SHP77 treated with DMSO at 0.1 percent for 48 hours (cell line): Measurements from ENCODE around the gene NUP214.
"Not testable (repeated sequence)": the region's sequence is repeated elsewhere in the genome, so short reads cannot be mapped to it uniquely, and the experiment has no call there.

Experiments
- DNase-seq: peaks from one replicate; lab custom pipeline; 2025; lab: John Stamatoyannopoulos, UW

Gene NUP214

GRCh38 chr9:131096269-131097125 lies 28.9 kb upstream of the NUP214 start, which contains the start of gene AIF1L:
TSS of gene AIF1L (plus strand) at chr9:131096531. CDS start at chr9:131096630, 99 bp downstream.
- DNase-seq = no peak

DNA sequence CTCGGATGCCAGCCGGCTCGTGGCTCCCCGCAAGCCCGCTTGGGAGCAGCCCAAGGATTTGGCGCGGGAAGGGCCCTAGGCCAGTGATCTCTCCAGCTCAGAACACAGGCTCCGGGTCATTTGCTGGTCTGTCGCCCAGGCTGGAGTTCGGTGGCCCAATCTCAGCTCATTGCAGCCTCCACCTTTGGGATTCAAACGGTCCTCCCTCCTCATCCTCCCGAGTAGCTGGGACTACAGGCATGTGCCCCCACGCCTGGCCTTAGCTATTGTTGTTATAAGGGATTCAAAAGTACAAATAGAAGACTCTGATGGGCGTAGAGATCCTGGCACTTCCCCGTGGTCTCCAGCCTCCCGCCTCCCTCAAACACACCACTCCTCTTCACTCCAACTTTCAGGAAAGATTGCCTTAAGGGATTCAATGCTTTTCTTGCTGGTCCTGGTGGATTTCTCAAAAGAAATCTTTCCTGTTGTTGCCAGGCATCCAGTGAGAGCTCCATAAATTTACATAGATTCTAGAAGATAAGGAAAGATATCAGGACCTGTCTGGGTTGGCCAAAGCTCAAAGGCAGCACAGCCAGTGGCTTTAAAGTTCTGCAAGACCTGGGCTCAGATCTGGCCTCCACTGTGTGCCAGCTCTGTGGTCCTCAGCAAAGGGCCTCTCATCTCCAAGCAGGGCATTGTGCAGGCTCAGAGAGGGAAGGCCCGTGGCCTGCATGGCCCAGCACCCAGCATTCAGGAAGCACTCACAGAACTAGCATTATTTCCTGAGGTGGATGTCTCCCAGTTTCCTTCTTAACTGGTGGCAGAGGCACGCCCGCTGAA lies 28.0 kb upstream of the NUP214 start:
- DNase-seq = no peak

GRCh38 chr9:131097948-131098278 lies 27.5 kb upstream of the NUP214 start:
- DNase-seq = no peak

DNA sequence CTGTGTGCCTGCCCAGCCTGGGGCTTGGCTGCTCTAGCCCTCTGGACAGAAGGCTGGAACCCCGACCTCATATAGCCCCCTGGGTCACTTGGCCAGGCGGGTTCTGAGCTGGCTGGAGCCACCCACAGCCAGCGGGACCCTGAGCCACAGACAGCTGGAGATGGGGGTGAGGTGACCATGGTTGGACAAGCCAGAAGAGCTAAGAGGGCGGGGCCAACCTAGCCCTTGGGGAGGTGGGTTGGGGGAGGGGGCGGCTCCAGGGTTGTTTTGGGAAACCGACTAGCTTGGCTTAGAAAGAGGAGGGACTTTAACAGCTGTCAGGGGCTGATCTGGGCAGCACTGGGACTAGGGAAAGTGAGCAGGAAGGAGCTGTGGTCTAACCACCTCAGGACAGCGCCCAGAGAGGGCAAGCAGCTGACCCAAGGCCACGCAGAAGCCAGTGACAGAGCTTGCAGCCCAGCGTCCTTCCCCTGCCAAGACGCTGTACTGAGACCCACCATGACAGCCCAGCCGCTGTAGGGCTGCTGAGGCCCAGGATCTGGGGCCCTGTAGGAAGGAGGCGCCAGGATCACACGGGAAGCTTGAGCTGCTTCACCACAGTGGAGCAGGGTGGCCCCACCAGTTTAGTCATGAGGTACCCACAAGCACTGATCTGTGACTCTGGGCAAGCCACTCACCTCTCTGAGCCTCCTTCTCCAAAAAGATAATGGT lies 26.8 kb upstream of the NUP214 start:
- no peak for DNase-seq

GRCh38 chr9:131099102-131099606 lies 26.2 kb upstream of the NUP214 start:
- no peak for DNase-seq

GRCh38 chr9:131099845-131100244 lies 25.5 kb upstream of the NUP214 start:
- DNase-seq = not testable (repeated sequence)

GRCh38 chr9:131100445-131100844 lies 24.9 kb upstream of the NUP214 start:
- no peak for DNase-seq

- DNase-seq = no peak
Measured at GRCh38 chr9:131101207-131101964, 24.0 kb upstream of the NUP214 start.

DNA sequence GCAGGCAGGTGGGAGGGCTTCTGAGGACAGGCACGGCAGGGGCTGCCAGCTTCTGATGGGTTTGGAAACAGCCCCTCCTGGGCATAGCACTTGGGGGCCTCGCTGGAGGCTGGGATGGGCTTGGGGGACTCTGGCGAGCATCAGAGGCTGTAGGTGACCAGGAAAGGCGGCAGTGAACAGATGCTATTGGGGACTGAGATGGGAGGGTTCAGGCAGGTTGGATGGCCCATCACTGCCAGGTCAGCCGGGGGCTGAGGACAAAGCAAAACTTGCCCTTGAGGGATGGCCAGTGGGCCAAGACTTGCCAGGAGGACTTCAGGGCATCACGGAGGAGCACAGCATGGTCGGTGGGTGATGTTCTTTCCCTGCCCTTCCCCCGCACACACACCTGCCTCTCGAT lies 22.4 kb upstream of the NUP214 start:
- DNase-seq = no peak

DNA sequence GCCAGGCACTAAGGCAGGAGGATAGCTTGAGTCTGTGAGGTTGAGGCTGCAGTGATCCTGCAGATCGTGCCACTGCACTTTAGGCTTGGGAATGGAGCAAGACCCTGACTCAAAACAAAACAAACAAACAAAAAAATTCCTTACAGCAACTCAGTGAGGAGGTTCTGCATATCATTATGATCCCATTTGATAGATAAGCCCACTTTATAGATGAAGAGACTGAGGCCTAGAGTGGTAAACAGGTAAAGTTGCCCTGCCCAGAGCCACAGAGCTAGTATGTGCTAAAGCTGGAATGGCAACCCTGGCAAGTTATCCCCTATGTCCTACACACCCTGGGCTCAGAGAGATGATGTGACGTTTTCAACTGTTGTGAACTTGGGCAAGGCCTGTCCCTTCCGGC lies 21.9 kb upstream of the NUP214 start:
- no peak for DNase-seq

DNA sequence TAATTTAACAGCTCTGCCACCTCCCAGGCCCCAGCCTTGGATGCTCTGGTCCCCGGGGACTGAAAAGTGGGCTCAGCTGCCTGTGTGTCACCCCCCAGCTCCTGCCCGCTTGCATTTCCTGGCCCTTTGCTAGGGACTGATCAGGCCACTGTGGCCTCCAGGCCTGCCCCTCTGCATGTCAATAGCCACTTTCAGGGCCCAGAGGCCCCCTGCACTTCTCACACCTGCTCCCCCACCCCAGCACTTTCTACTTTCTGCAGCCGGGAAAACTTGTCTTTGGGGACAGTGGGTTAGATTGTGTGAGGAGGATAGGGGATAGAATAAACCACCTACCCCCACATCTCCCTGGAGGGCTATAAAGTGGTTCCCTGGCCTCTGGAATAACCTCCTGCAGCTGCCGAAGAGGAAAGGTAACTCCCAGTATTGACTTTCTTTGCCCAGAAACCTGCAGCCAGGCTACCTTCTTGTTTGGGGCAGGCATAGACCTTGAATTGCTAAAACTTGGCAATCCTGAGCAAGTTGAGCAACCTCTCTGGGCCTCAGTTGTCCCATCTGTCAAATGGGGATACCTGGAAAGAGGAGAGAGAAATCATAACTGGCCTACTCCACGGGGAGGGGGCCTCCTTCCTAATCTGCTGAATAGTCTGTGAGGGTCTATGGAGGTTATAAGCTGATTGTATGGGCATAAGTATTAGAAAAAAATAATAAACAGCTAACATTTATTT lies 21.2 kb upstream of the NUP214 start:
- no peak for DNase-seq

DNA sequence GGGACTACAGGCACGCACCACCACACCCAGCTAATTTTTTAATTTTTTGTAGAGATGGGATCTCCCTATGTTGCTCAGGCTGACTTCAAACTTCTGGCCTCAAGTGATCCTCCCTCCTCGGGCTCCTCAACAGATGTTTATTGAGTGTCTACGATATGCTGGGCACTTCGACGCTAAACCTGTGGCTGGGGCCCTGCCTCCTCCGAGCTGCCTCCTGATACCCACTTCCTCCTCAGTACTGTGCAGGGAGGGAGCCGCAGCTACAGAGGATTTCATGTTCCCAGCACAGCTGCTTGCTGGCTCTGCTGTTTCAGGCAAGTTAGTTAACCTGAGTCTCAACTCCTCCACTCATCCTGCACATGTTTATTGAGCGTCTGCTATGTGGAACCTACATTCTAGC lies 19.4 kb upstream of the NUP214 start:
- DNase-seq = no peak

DNA sequence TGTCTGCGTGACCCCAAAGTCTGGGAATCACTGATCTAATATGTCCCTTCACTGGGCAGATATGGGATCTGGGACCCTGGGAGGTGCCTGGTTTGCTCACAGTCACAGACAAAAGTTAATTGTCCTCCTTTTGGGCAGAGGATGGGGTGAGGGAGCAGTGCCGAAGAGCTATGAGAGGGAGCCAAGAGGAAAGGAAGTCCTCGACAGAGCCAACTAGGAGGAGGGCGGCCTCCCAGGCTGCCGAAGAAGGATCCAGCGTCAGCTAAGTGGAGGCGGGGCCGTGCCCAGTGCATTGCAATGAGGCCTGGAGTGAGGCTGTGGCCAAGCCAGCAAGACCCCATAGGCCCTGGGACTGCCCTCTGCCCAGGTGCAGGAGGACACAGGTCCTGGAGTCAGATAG lies 17.6 kb upstream of the NUP214 start:
- DNase-seq = no peak

DNA sequence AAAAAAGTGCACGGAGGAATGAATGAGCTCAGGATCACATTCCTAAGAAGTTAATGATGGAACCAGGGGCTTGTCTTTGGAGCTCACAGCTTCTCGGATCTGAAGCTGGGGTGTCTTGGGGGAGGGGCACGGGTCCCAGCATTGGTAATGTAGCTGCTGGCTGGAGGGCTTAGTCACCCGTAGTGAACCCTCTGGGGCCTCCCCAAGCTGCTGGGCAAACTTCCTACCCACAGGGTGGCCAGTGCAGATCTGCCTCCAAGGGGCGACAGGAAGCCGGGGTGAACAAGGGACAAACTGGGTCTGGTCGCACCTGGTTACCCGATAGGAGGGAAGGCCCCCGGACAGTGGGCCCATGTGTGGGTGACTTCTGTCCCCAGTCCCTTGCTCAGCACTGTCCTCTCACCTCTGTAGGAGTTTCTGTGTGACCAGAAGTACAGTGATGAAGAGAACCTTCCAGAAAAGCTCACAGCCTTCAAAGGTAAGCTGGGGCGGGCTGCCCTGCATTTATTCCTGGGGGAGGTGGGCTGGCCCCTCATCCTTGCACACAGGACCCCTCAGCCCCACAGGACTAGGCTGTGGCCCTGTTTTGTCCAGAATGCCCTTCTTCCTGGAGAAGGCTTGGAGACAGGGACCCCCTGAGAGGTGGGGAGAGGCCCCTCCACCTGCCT lies 14.1 kb upstream of the NUP214 start:
- DNase-seq = no peak

DNA sequence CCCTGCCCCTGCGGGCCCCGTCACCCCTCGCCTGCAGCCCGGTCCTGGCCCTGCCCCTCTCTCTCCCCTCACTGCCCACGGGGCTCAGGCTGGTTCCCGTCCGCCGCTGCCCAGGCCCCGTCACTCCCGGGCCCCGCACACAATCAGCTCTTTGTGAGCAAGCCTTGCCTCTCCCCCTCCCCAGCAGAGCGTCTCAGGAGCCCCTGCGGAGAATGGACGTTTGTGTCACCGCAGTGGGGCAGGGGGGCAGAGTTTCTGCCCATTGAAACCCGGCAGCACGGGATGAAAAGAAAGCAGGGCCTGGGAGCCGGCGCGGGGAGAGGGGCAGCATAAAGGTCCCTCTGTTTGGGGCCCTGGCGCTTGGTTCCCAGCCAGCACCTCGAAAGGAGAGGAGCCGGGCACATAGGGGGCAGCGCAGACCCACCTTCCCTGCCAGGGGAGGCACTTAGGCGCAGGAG lies 13.5 kb upstream of the NUP214 start:
- no peak for DNase-seq

GRCh38 chr9:131112374-131113154 lies 12.8 kb upstream of the NUP214 start:
- no peak for DNase-seq

GRCh38 chr9:131113655-131114054 lies 11.7 kb upstream of the NUP214 start:
- DNase-seq = no peak

- no peak for DNase-seq
Measured at GRCh38 chr9:131114084-131114535, 11.3 kb upstream of the NUP214 start.

DNA sequence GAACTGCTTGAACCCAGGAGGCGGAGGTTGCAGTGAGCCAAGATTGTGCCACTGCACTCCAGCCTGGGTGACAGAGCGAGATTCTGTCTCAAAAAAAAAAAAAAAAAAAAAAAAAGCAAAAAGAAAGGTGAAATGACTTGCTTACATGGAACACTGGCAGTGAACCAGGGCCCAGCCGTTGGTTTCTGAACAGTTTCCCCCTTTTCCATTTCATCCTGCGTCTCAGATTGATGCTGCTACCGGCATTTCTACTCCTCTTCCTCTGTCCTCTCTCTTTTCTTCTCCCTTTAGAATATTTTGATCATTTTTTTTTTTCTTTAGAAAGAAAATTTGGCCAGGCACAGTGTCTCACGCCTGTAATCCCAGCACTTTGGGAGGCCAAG lies 10.0 kb upstream of the NUP214 start:
- DNase-seq = not testable (repeated sequence)
